Psoas muscle (tissue), 8 donors: Measurements from ENCODE around the gene CERS6. TPM values are rescaled to one million over a fixed set of nuclear protein-coding genes. Genes with fewer than 3 reads are reported as not detected.

Experiments
- ATAC-seq, 4 donors: fragments of 200-7000 bp; cut with Tn5 transposase; one replicate each; pipeline ENCODE4 v1.9.1; 2020; ENCODE audit warnings: moderate library complexity in 3 of 4, mild to moderate bottlenecking in 2 of 4
- DNase-seq, 2 donors: peaks; one replicate each; pipeline ENCODE4 v3.0.0-alpha.2; 2020
- H3K27ac ChIP-seq: fragments of 200-600 bp; one replicate; pipeline ENCODE4 v1.8.0; 2022
- H3K27me3 ChIP-seq, 3 donors: fragments of 200-600 bp in 1 of 3; one replicate each; pipeline versions ENCODE4 v1.6.1 to v1.8.0; 2013 to 2022; ENCODE audit warnings: low read length in 2 of 3, mild to moderate bottlenecking in 2 of 3, moderate library complexity in 1 of 3; ENCODE audit not compliant: insufficient read depth in 3 of 3
- H3K36me3 ChIP-seq, 2 donors: fragments of 200-600 bp in 1 of 2; one replicate each; pipeline versions ENCODE4 v1.6.1 to v1.8.0; 2013 to 2022; ENCODE audit warnings: low read depth in 1 of 2, mild to moderate bottlenecking in 1 of 2, moderate library complexity in 1 of 2; ENCODE audit not compliant: insufficient read depth in 1 of 2
- H3K4me1 ChIP-seq: fragments of 200-600 bp; one replicate; pipeline ENCODE4 v1.8.0; 2022
- H3K4me3 ChIP-seq: fragments of 200-600 bp; one replicate; pipeline ENCODE4 v1.8.0; 2022; ENCODE audit warnings: mild to moderate bottlenecking
- H3K9me3 ChIP-seq: fragments of 200-600 bp; one replicate; pipeline ENCODE4 v1.8.0; 2022
- WGBS, 3 donors: extraction: QIAGEN DNeasy Blood & Tissue Kit; methylation state at CpG; one replicate each; pipeline versions ENCODE4 v1.1.6 to v1.1.7; 2013; 5-methylcytosine and 5-hydroxymethylcytosine counted together
- intact Hi-C, 2 donors: fragments of 100-400 bp; cut with DNase I; formaldehyde crosslinking; loops; one replicate each; pipeline versions ENCODE4 v1.11.0 to v1.14.2; 2022
- polyA plus RNA-seq, 3 donors: library from polyadenylated mRNA; stranded (reverse); fragments of 200-250 nt; gene quantifications; one replicate each; pipeline ENCODE4 v1.2.3, GENCODE V29; 2013
- total RNA-seq, 4 donors: library from RNA; stranded (reverse); fragmentation: NEBNext Ultra II Directional in 2 of 4; extraction: Animal tissue kit (Norgen Biotek cat#: 25700) in 2 of 4; gene quantifications; one replicate each; pipeline versions ENCODE4 v1.2.1 to v1.2.4, GENCODE V29; 2021 to 2023
- TF ChIP-seq, protein P1 (sequence below): fragments of 200-600 bp; IDR thresholded peaks from one replicate; pipeline ENCODE4 v1.8.0; 2022; ENCODE audit warnings: antibody characterized with exemption
- donor health status: healthy with polysubstance abuse.
- donor health status: DM: no; HTN: no; CAD: no; lungs with moderate emphysema.
- donor health status: Bipolar disorder and iron deficiency.
- donor health status: healthy.
- donor health status: DM: yes; HTN: yes; CAD: no.
- donor health status: DM: no; HTN: no; CAD: no.
- donor health status: DM: no; HTN: no; CAD: no.
- donor health status: DM: yes; HTN: yes; CAD: no.

CERS6 gene
- total and polyA plus RNA-seq, 7 donors, result 4.8 to 18.1 (median 11.2) TPM

DNA sequence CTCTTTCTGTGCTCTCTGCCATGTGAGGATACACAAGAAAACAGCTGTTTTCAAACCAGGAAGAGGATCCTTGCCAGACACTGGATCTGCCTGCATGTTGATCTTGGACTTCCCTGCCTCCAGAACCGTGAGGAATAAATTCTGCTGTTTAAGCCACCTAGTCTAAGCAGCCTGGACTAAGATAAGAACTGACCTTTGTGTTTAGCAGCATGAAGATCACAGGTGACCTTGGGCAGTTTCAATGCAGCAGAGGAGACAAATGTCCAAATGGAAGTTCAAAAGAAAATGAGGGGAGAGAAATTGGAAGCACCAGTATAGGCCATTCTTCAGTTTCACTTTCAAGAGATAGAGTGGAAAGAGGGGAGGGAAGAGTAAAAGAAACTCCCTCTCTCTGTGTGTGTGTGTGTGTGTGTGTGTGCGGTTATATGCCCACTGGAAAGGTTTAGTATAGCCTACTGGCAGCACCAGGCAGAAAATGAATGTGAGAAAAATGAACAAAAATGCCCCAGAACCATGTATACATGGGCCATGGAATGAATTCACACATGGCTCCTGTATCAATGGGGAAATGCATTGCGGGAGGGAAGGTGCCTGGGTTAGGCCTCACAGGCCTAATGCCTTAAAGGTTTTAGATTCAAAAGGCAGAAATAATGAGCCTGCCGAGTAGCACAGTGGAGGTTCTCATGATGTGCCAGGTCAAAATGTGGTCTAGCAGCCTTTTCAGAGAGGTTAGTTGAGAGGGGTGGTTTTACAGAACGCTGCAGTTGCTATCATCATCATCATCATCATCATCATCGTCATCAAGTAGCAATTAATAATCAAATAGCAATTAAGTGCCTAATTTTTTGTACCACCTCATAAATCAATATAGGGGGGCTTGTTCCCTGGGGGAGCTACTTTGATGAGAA is 1.1 kb upstream of the CERS6 start:
- peak overlapping the region; percentile 98 for H3K4me3 ChIP-seq
- H3K27ac ChIP-seq, result no peak overlapping the region
- H3K36me3 ChIP-seq, result no peaks in the 10 kb centered on the region
- no peaks in the 10 kb centered on the region for H3K9me3 ChIP-seq
- no peaks in the 10 kb centered on the region for H3K27me3 ChIP-seq
- ATAC-seq, result no peak
- DNase-seq, result no peak
- peaks cover 15% of the 10 kb centered on the region for H3K4me1 ChIP-seq
- TF ChIP-seq, protein P1, sequence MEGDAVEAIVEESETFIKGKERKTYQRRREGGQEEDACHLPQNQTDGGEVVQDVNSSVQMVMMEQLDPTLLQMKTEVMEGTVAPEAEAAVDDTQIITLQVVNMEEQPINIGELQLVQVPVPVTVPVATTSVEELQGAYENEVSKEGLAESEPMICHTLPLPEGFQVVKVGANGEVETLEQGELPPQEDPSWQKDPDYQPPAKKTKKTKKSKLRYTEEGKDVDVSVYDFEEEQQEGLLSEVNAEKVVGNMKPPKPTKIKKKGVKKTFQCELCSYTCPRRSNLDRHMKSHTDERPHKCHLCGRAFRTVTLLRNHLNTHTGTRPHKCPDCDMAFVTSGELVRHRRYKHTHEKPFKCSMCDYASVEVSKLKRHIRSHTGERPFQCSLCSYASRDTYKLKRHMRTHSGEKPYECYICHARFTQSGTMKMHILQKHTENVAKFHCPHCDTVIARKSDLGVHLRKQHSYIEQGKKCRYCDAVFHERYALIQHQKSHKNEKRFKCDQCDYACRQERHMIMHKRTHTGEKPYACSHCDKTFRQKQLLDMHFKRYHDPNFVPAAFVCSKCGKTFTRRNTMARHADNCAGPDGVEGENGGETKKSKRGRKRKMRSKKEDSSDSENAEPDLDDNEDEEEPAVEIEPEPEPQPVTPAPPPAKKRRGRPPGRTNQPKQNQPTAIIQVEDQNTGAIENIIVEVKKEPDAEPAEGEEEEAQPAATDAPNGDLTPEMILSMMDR, result no peak
- intact Hi-C loops, result loop anchor here (5.0 kb wide), 3 partner anchors 67 to 187 kb away; no protein-coding TSS in a partner anchor
- 66 to 72% (median 67%) methylated on average over 6 of the region's 6 CpGs for WGBS, 3 donors

DNA sequence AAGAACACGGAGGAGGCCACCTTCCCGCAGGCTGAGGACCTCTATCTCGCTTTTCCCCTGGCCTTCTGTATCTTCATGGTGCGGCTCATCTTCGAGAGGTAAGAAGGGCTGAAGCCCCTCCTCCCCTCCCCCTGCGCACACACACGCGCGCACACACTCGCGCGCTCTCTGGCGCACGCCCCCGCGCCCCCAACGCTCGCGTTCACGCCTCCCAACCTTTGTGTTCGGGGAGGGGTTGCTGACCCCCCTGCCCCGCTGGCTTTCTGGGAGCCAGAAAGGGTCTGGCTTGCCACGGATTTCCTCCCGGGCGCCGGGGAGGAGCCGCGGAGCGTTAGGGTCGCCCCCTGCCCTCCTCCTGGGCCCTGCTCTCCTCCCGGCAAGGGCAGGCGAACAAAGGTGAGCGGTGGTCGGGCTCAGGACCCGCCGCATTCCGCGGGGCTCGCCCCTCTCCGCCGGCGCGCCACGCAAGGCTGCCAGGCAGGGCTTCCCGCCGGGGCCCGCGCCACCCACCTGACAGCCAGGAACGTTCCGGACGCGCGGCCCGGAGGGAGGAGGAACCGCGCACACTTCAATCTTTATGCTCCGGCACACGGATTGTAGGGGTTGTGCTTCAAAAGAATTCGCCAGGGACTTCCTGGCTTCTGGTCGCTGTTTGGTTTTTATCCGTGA is 583 bp downstream of the CERS6 start:
- peak overlapping the region; percentile 88 for H3K27ac ChIP-seq

DNA sequence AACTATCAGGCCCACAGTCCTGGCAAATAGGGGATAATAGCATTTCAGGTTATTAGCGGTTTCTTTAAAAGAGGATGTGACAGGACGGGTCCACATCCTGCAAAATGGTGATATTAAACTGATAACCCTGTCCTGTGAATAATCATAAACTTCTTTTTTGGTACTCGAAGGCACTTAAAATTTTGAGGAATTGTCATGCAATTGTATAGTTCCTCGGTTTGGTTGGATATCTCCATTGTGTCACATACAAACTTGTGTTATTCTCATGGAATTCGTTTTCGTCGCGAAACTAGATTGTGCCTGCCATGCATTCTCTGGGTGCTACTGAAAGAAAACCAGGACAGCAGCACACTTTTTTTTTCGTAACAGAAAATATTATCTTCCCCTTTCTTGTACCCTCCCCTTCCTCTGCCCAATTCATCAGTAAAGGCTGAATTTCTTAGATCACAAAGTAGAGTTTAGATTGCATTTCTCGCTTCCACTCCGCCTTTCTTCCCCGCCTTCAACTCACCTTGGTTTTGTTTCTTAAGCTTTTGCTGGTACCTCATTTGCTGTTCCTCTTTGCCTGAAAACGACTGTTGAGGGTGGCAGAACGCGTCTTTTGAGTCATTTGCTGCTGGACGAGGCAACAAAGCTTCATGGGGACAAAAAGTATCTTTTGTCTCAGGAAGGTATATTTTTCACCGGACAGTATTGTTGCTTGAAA is 1.3 kb downstream of the CERS6 start:
- Histone ChIP-seq H3K27ac (peak overlapping the region; percentile 88), H3K36me3 (no peaks in the 10 kb centered on the region), H3K4me1 (peaks cover 22% of the 10 kb centered on the region), H3K4me3 (peak overlapping the region; percentile 98), H3K9me3 (no peaks in the 10 kb centered on the region), H3K27me3 (no peaks in the 10 kb centered on the region)
- 34 to 43% (median 36%) methylated on average over 17 of the region's 17 CpGs for WGBS, 3 donors
- ATAC-seq (no peak), DNase-seq (no peak)
- TF ChIP-seq, protein P1, result no peak
- intact Hi-C loops, result loop anchor here (5.0 kb wide), 3 partner anchors 65 to 185 kb away; no protein-coding TSS in a partner anchor

More for the DNA sequence above, 583 bp downstream of the CERS6 start:
- peaks cover 20% of the 10 kb centered on the region for H3K4me1 ChIP-seq
- H3K9me3 ChIP-seq, result no peaks in the 10 kb centered on the region
- peak overlapping the region; percentile 98 for H3K4me3 ChIP-seq
- TF ChIP-seq, protein P1, result no peak
- H3K36me3 ChIP-seq, result no peaks in the 10 kb centered on the region
- 0 to 1% (median 0%) methylated on average over 47 to 61 of the region's 61 CpGs for WGBS, 3 donors
- peak; percentile 42 to 70 (median 60) for ATAC-seq
- intact Hi-C loops, result loop anchor here (5.0 kb wide), 3 partner anchors 66 to 186 kb away; no protein-coding TSS in a partner anchor
- peak; percentile 43 to 62 for DNase-seq
- H3K27me3 ChIP-seq, result no peaks in the 10 kb centered on the region

DNA sequence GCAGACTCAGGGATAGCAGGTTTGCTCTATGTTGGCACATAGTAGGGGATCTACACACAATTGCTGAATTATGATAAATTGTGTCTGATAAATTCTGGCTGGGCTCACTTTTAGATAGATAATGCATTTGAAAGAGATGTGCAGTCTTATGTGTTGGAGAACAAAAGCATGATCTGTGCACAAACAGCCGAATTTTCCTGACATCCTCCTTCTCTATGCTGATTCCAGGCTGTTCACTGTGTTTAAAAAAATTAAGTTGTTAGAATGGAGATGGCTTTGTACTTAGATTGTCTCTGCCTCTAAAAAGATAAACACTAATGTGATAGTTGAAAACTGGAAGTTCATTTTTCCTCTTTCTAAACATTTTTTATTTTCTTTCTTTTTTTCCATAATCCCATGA is 2.1 kb downstream of the CERS6 start:
- WGBS, 3 donors, result 51 to 74% (median 68%) methylated on average over 1 of the region's 1 CpG
- intact Hi-C loops, result loop anchor here (5.0 kb wide), 3 partner anchors 64 to 184 kb away; no protein-coding TSS in a partner anchor
- no peak for DNase-seq
- H3K9me3 ChIP-seq, result no peaks in the 10 kb centered on the region
- H3K4me3 ChIP-seq, result peak overlapping the region; percentile 98
- TF ChIP-seq, protein P1, result no peak
- H3K27ac ChIP-seq, result no peak overlapping the region
- no peaks in the 10 kb centered on the region for H3K27me3 ChIP-seq
- peaks cover 22% of the 10 kb centered on the region for H3K4me1 ChIP-seq
- no peak for ATAC-seq
- no peaks in the 10 kb centered on the region for H3K36me3 ChIP-seq
